ENCODE measurements around the gene TSC2.
A peak's percentile ranks its signal among the peaks of the same experiment; 100 is the strongest.

Gene TSC2

GRCh38 chr16:2047330-2048115 lies at the start of gene TSC2, which contains the start of gene NTHL1:
Gene TSC2, plus strand, starts transcription at chr16:2047985. Its CDS starts 631 bp downstream, at chr16:2048616.
Gene NTHL1, minus strand, starts transcription at chr16:2047834. Its CDS starts 11 bp downstream, at chr16:2047823.
- TF ChIP-seq CREB1 (IDR thresholded peaks at IDR 0.05; ENCODE audit: low read depth), result peak; percentile 47; the same call in 1 of the 2 replicates
- peak; percentile 71 for TF ChIP-seq TAF1 (IDR thresholded peaks at IDR 0.05; ENCODE audit: low read depth)
- peak; percentile 39; the same call in 1 of the 2 replicates for TF ChIP-seq RAD21 (IDR thresholded peaks at IDR 0.05; ENCODE audit: low read depth)
- TF ChIP-seq MAX (IDR thresholded peaks at IDR 0.05), result peak; percentile 58; the same call in 1 of the 2 replicates
- no peak for TF ChIP-seq CEBPB (IDR thresholded peaks at IDR 0.05)
- 0 out of 2 replicates have a peak, but pooled peaks have one; percentile 5 for TF ChIP-seq EP300 (IDR thresholded peaks at IDR 0.05; ENCODE audit: borderline replicate concordance)
- TF ChIP-seq NFIC (IDR thresholded peaks at IDR 0.05), result peak; percentile 41
- peak; percentile 100 for TF ChIP-seq USF1 (IDR thresholded peaks at IDR 0.05)
- TF ChIP-seq YY1 (IDR thresholded peaks at IDR 0.05; ENCODE audit: low read depth), result peak; percentile 92
- peak; percentile 84 for TF ChIP-seq EGR1 (IDR thresholded peaks at IDR 0.05)
- peak; percentile 34; the same call in 1 of the 2 replicates for TF ChIP-seq TCF12 (IDR thresholded peaks at IDR 0.05; ENCODE audit: low read depth)
- TF ChIP-seq FOXM1 (IDR thresholded peaks at IDR 0.05; ENCODE audit: borderline replicate concordance, low read depth), result no peak
- no peak for TF ChIP-seq TEAD4 (IDR thresholded peaks at IDR 0.05)

GRCh38 chr16:1998360-1998835 lies 49.4 kb upstream of the TSC2 start:
- TF ChIP-seq YY1 (IDR thresholded peaks at IDR 0.05; ENCODE audit: low read depth) (no peak), MAX (IDR thresholded peaks at IDR 0.05) (no peak), TCF12 (IDR thresholded peaks at IDR 0.05; ENCODE audit: low read depth) (no peak), EP300 (IDR thresholded peaks at IDR 0.05; ENCODE audit: borderline replicate concordance) (no peak), TEAD4 (IDR thresholded peaks at IDR 0.05) (no peak), REST (IDR thresholded peaks at IDR 0.05; ENCODE audit: low read depth) (no peak), FOXM1 (IDR thresholded peaks at IDR 0.05; ENCODE audit: borderline replicate concordance, low read depth) (no peak), CEBPB (IDR thresholded peaks at IDR 0.05) (no peak), TAF1 (IDR thresholded peaks at IDR 0.05; ENCODE audit: low read depth) (no peak), RAD21 (IDR thresholded peaks at IDR 0.05; ENCODE audit: low read depth) (no peak), EGR1 (IDR thresholded peaks at IDR 0.05) (no peak), USF1 (IDR thresholded peaks at IDR 0.05) (no peak), ZBTB7A (IDR thresholded peaks at IDR 0.05; ENCODE audit: low read depth) (no peak), NFIC (IDR thresholded peaks at IDR 0.05) (no peak)

GRCh38 chr16:1998852-1999801 lies 48.7 kb upstream of the TSC2 start:
- TF ChIP-seq TCF12 (IDR thresholded peaks at IDR 0.05; ENCODE audit: low read depth) (no peak), TAF1 (IDR thresholded peaks at IDR 0.05; ENCODE audit: low read depth) (no peak), EP300 (IDR thresholded peaks at IDR 0.05; ENCODE audit: borderline replicate concordance) (no peak), MAX (IDR thresholded peaks at IDR 0.05) (no peak), YY1 (IDR thresholded peaks at IDR 0.05; ENCODE audit: low read depth) (no peak), EGR1 (IDR thresholded peaks at IDR 0.05) (no peak), REST (IDR thresholded peaks at IDR 0.05; ENCODE audit: low read depth) (no peak), USF1 (IDR thresholded peaks at IDR 0.05) (no peak), ZBTB7A (IDR thresholded peaks at IDR 0.05; ENCODE audit: low read depth) (no peak), RAD21 (IDR thresholded peaks at IDR 0.05; ENCODE audit: low read depth) (no peak), TEAD4 (IDR thresholded peaks at IDR 0.05) (no peak), CEBPB (IDR thresholded peaks at IDR 0.05) (no peak), CREB1 (IDR thresholded peaks at IDR 0.05; ENCODE audit: low read depth) (no peak), FOXM1 (IDR thresholded peaks at IDR 0.05; ENCODE audit: borderline replicate concordance, low read depth) (no peak), NFIC (IDR thresholded peaks at IDR 0.05) (no peak)
